ENCODE data around the gene PTBP1. TPM values are rescaled to one million over a fixed set of nuclear protein-coding genes. Genes with fewer than 3 reads are reported as not detected.
A peak's percentile ranks its signal among the peaks of the same experiment; 100 is the strongest.

PTBP1 gene
- total RNA-seq, 1 experiment from 2014 or later: 510 TPM

DNA sequence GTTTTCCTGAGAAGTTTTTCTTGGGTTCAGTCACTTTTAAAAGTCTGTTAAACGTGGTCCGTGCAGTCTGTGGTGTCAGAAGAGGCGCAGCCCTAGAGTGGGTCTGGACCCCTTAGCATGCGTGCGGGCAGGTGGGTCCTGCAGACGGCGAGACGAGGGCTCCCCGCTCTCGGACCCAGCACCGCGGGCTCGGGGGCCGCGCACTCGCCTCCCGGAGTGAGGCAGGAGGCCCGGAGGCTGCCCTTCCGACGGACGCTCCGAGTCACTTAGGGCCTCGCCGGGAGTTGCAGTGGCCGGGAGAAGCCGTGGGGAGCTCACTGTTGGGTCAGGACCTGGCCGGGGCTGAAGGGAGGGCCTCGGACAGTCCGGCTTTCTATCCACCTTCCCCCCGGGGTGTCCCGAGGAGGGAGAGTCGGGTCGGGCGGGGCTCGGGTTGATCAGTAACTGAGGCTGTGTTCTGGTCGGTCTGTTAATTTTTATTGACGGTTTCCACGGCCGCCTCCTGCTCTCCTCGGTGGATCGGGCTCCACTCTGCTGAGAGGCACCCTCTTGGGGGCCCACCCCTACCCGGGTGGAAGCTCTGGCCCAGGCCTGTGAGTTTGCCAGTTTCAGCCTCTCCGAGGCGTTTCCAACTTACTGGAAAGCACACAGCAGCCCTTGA, 1.3 kb downstream of the PTBP1 start:
- Histone ChIP-seq H3K4me3 (ENCODE audit: low read depth, low read length) (peak overlapping the region; percentile 97), H3K36me3 (ENCODE audit: control insufficient read depth, insufficient read depth, low read length) (peaks cover 10% of the 10 kb centered on the region), H3K9me3 (no peaks in the 10 kb centered on the region), H3K4me1 (peaks cover 32% of the 10 kb centered on the region), H3K27me3 (replicated peaks; ENCODE audit: control insufficient read depth, insufficient read depth, low read length) (no peaks in the 10 kb centered on the region)
- ChIA-PET CTCF (no interaction called here), POLR2A (interaction anchor here (0.5 to 0.9 kb wide), 2 partner anchors 11 to 272 kb away, joined by 3 to 6 read pairs; no protein-coding TSS in a partner anchor)
- H3K36me3 Mint-ChIP-seq (ENCODE audit: insufficient read depth, unreplicated experiment): peaks cover 79% of the 10 kb centered on the region
- peak overlapping the region; percentile 90 for H3K4me3 Mint-ChIP-seq (ENCODE audit: unreplicated experiment)
- peak; percentile 68 to 75 for DNase-seq
- H3K9me3 Mint-ChIP-seq (ENCODE audit: unreplicated experiment): no peaks in the 10 kb centered on the region
- H3K4me1 Mint-ChIP-seq (ENCODE audit: low read depth, unreplicated experiment): peaks cover 17% of the 10 kb centered on the region
- TF ChIP-seq, protein P1, sequence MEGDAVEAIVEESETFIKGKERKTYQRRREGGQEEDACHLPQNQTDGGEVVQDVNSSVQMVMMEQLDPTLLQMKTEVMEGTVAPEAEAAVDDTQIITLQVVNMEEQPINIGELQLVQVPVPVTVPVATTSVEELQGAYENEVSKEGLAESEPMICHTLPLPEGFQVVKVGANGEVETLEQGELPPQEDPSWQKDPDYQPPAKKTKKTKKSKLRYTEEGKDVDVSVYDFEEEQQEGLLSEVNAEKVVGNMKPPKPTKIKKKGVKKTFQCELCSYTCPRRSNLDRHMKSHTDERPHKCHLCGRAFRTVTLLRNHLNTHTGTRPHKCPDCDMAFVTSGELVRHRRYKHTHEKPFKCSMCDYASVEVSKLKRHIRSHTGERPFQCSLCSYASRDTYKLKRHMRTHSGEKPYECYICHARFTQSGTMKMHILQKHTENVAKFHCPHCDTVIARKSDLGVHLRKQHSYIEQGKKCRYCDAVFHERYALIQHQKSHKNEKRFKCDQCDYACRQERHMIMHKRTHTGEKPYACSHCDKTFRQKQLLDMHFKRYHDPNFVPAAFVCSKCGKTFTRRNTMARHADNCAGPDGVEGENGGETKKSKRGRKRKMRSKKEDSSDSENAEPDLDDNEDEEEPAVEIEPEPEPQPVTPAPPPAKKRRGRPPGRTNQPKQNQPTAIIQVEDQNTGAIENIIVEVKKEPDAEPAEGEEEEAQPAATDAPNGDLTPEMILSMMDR (IDR thresholded peaks at IDR 0.05; ENCODE audit: insufficient read depth in 1 of 2, low read depth in 1 of 2, low read length in 1 of 2, severe bottlenecking in 1 of 2, unreplicated experiment in 1 of 2): no peak
- BruUV-seq (replicated peaks): no TSS peak
- intact Hi-C loops (cut with micrococcal nuclease; ENCODE audit: unreplicated experiment): no loop called here
- H3K27ac Mint-ChIP-seq (ENCODE audit: unreplicated experiment): peak overlapping the region; percentile 93
- H3K27me3 Mint-ChIP-seq (ENCODE audit: insufficient read depth, unreplicated experiment): no peaks in the 10 kb centered on the region

DNA sequence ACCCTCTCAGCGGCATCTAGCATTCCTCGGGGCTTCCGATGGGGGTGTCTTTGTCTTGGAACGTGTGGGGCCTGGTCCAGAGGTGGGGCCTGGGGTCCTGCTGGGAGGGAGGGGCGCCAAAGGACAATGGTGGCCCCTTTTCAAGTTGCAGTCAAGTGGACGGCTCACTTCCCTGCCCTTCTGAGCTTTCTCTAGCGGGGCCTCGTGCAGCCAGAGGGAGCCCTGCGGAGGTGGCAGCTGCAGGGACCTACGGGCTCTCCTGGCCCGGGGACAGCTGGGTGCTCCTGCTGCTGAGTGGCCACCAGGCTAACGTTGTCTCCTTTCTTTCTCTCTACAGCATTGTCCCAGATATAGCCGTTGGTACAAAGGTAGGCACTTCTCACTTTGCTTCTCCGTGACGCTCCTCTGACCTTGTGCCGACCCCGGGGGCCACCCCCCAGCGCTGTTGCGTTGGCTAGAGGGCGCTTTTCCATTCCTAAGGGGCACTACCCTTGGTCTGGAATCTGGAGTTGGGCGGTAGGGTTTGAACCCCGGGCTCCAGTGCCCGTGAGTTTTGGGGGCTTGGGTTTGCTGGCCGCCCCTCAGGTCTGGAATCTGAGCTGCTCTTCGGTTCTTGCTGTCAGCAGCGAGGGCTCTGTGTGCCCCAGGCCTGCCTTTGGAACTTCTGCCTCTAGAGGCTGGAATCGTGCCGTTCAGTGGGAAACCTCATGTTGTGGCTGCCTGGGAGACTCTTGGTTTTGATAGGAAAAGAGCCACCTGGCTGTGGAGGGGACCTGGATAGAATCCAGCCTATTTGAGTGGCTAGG, 2.0 kb downstream of the PTBP1 start:
- TF ChIP-seq, protein P1 (IDR thresholded peaks at IDR 0.05; ENCODE audit: insufficient read depth in 1 of 2, low read depth in 1 of 2, low read length in 1 of 2, severe bottlenecking in 1 of 2, unreplicated experiment in 1 of 2): no peak
- H3K4me3 ChIP-seq (ENCODE audit: low read depth, low read length): peak overlapping the region; percentile 97
- ChIA-PET CTCF (interaction anchor here (0.5 kb wide), 1 partner anchor 90 kb away, joined by 14 read pairs; no protein-coding TSS in a partner anchor), POLR2A (interaction anchor here (0.9 kb wide), 1 partner anchor 10 kb away, joined by 3 read pairs; no protein-coding TSS in a partner anchor)
- no peak for DNase-seq
- H3K27me3 ChIP-seq (replicated peaks; ENCODE audit: control insufficient read depth, insufficient read depth, low read length): no peaks in the 10 kb centered on the region
- peaks cover 32% of the 10 kb centered on the region for H3K4me1 ChIP-seq
- peaks cover 83% of the 10 kb centered on the region for H3K36me3 Mint-ChIP-seq (ENCODE audit: insufficient read depth, unreplicated experiment)
- no peaks in the 10 kb centered on the region for H3K9me3 Mint-ChIP-seq (ENCODE audit: unreplicated experiment)
- no peaks in the 10 kb centered on the region for H3K9me3 ChIP-seq
- intact Hi-C loops (cut with micrococcal nuclease; ENCODE audit: unreplicated experiment): no loop called here
- peak overlapping the region; percentile 93 for H3K27ac Mint-ChIP-seq (ENCODE audit: unreplicated experiment)
- no peaks in the 10 kb centered on the region for H3K27me3 Mint-ChIP-seq (ENCODE audit: insufficient read depth, unreplicated experiment)
- BruUV-seq (replicated peaks): no TSS peak
- peak overlapping the region; percentile 90 for H3K4me3 Mint-ChIP-seq (ENCODE audit: unreplicated experiment)
- peaks cover 17% of the 10 kb centered on the region for H3K4me1 Mint-ChIP-seq (ENCODE audit: low read depth, unreplicated experiment)
- peaks cover 13% of the 10 kb centered on the region for H3K36me3 ChIP-seq (ENCODE audit: control insufficient read depth, insufficient read depth, low read length)

DNA sequence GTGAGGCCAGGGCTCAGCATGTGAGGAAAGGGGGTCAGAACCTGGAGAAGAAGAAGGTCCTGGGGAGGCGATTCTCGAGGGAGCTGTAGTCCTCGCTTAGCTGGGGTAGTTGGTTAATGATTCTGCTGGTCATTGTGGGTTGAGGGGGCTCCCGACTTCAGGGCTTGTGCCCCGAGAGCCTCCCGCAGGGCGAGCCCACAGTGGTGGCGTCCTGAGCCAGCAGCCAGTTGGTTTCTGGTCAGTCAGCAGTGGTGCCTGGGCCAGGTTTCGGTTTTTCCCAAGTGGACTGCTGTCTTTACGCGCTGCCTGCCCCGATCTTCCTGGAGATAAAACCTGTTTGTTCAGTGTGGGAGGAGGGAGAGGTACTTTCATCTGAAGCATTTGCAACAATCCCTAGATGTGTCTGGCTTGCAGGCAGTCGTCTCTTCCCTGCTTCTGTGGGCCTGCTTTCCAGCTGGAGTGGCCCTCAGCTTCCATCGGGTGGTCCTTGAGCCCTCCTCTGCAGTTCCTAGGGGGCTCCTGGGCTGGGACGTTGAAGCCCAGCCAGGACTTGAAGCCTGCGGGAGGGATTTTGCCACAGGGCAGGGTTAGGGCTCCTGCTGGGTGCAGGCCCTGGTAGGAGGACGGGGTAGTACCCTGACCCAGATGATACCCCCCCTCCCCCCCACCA, 3.2 kb downstream of the PTBP1 start:
- peak overlapping the region; percentile 17 for H3K4me3 ChIP-seq (ENCODE audit: low read depth, low read length)
- H3K4me3 Mint-ChIP-seq (ENCODE audit: unreplicated experiment): peak overlapping the region; percentile 90
- no peaks in the 10 kb centered on the region for H3K27me3 Mint-ChIP-seq (ENCODE audit: insufficient read depth, unreplicated experiment)
- intact Hi-C loops (cut with micrococcal nuclease; ENCODE audit: unreplicated experiment): no loop called here
- ChIA-PET POLR2A (no interaction called here), CTCF (no interaction called here)
- H3K4me1 Mint-ChIP-seq (ENCODE audit: low read depth, unreplicated experiment): peaks cover 17% of the 10 kb centered on the region
- no peak for DNase-seq
- H3K27me3 ChIP-seq (replicated peaks; ENCODE audit: control insufficient read depth, insufficient read depth, low read length): no peaks in the 10 kb centered on the region
- H3K9me3 ChIP-seq: no peaks in the 10 kb centered on the region
- H3K36me3 ChIP-seq (ENCODE audit: control insufficient read depth, insufficient read depth, low read length): peaks cover 14% of the 10 kb centered on the region
- H3K9me3 Mint-ChIP-seq (ENCODE audit: unreplicated experiment): no peaks in the 10 kb centered on the region
- TF ChIP-seq, protein P1 (IDR thresholded peaks at IDR 0.05; ENCODE audit: insufficient read depth in 1 of 2, low read depth in 1 of 2, low read length in 1 of 2, severe bottlenecking in 1 of 2, unreplicated experiment in 1 of 2): no peak
- peak overlapping the region; percentile 93 for H3K27ac Mint-ChIP-seq (ENCODE audit: unreplicated experiment)
- H3K36me3 Mint-ChIP-seq (ENCODE audit: insufficient read depth, unreplicated experiment): peaks cover 94% of the 10 kb centered on the region
- no TSS peak for BruUV-seq (replicated peaks)
- H3K4me1 ChIP-seq: peaks cover 32% of the 10 kb centered on the region
